AG04450 (cell line): ENCODE measurements around the gene VAC14. TPM values are rescaled to one million over a fixed set of nuclear protein-coding genes. Genes with fewer than 3 reads are reported as not detected.

Experiments used
- CTCF ChIA-PET: fragments of 300-600, 350-600 bp; formaldehyde crosslinking; extraction: SDS; loops from one replicate; lab custom pipeline; 2022; ENCODE audit warnings: antibody characterized with exemption, inconsistent platforms; lab: Charles Lee
- POLR2A ChIA-PET: fragments of 350-600 bp; formaldehyde crosslinking; extraction: SDS; loops from one replicate; lab custom pipeline; 2021; ENCODE audit warnings: antibody characterized with exemption, inconsistent platforms; lab: Yijun Ruan, JAX
- DNase-seq: peaks from one replicate; pipeline ENCODE4 v3.0.0-alpha.2; 2011; ENCODE audit warnings: low read depth, low spot score
- H3K27ac ChIP-seq: one replicate; pipeline ENCODE4 v1.5.1; 2012; ENCODE audit warnings: low read depth, low read length, control low read depth
- H3K27me3 ChIP-seq: one replicate; pipeline ENCODE4 v1.6.0; 2012; ENCODE audit warnings: low read length; ENCODE audit not compliant: control insufficient read depth, insufficient read depth
- H3K4me3 ChIP-seq: 2 replicates; pipeline ENCODE4 v1.5.1; 2011; ENCODE audit warnings: mild to moderate bottlenecking, low read depth, low read length, control low read depth
- H3K9me3 ChIP-seq: 2 replicates; pipeline ENCODE4 v1.5.1; 2012; ENCODE audit warnings: low read length; ENCODE audit not compliant: control insufficient read depth, insufficient read depth
- CTCF ChIP-seq: IDR thresholded peaks from 2 replicates; pipeline ENCODE4 v1.5.1; 2011; ENCODE audit warnings: low read depth, low read length, control low read depth, inconsistent platforms
- polyA plus RNA-seq: library from polyadenylated mRNA; depleted of rRNA; stranded (reverse); fragments of >200 nt; gene quantifications from 2 replicates; pipeline ENCODE4 v1.2.3, GENCODE V29; 2011

VAC14 gene
- polyA plus RNA-seq, 1 experiment: 30.2 TPM

DNA sequence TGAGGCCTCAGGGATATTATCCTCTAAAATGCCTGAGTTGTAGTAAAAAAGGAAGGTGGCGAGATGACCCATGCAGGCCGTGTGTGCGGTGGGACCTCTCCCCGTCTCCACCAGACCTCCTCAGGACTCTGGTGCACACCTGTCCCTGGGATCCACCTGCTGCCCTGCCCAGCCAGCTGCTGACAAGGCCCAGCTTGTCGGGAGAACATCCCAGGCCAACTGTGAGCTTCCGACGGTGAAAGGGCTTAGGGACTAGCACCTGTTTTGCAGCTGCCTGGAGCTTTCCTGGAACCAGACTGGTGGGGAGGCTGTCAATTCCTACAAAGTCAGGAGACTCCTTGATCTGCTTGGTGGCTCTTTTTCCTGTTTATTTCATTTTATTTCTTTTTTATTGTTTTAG is 143.0 kb downstream of the VAC14 start:
- no peak overlapping the region for H3K27ac ChIP-seq
- DNase-seq: no peak
- ChIA-PET POLR2A (no interaction called here), CTCF (no interaction called here)
- no peaks in the 10 kb centered on the region; the same call in 1 of the 2 replicates for H3K9me3 ChIP-seq
- H3K4me3 ChIP-seq: no peak overlapping the region
- no peak for TF ChIP-seq CTCF
- H3K27me3 ChIP-seq: no peaks in the 10 kb centered on the region

DNA sequence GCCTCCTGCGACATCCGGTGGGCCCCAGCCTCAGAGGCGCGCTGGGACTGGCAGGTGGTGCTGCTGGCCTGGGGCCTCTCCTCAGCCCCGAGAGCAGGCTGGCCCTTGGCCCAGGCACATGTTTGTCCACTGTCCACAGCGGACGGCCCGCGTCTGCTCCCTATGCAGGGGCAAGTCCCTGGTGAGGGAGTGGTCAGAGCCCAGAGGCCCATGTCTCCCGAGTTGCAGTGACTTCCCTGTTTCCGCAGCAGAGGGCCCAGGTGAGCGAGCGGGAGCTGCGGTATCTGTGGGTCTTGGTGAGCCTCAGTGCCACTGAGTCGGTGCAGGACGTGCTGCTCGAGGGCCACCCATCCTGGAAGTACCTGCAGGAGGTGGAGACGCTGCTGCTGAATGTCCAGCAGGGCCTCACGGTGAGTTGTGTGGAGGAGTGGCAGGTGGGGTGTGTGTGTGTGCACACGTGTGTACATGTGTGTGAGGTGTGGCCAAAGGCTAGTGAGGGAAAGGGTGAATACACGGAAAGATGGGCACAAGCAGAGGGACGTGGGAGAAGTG is 144.2 kb downstream of the VAC14 start:
- ChIA-PET CTCF (no interaction called here), POLR2A (no interaction called here)
- Histone ChIP-seq H3K27ac (no peak overlapping the region), H3K4me3 (no peak overlapping the region), H3K27me3 (no peaks in the 10 kb centered on the region), H3K9me3 (no peaks in the 10 kb centered on the region; the same call in 1 of the 2 replicates)
- TF ChIP-seq CTCF: no peak
- DNase-seq: no peak

DNA sequence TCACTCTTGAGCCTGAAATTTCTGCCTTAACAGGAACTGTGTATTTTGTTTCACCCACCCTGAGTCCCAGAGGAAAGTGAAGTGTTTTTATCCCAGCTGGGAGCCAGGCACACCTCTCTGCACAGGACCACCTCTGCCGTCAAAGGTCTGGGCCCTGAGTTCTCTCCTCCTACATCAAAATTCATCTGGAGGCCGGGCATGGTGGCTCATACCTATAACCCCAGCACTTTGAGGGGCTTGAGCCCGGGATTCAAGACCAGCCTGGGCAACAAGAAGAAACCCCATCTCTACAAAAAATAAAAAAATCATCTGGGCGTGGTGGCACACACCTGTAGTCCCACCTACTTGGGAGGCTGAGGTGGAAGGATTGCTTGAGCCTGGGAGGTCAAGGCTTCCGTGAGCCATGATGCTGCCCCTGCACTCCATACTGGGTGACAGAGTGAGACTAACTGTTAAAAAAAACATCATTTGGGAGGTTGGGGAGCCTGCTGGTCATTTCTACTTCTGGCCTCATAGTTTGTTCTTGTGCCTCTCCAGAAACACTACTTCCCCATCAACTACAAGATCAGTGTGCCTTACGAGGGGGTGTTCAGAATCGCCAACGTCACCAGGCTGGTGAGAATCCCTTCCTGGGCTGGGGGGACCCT is 144.8 kb downstream of the VAC14 start:
- ChIA-PET POLR2A (no interaction called here), CTCF (interaction anchor here (2.3 to 5.9 kb wide), 4 partner anchors 103 to 286 kb away, joined by 11 to 58 read pairs (median 16); no protein-coding TSS in a partner anchor)
- no peak for TF ChIP-seq CTCF
- no peak for DNase-seq
- no peak overlapping the region for H3K4me3 ChIP-seq
- no peaks in the 10 kb centered on the region for H3K27me3 ChIP-seq
- H3K9me3 ChIP-seq: no peaks in the 10 kb centered on the region
- H3K27ac ChIP-seq: no peak overlapping the region

DNA sequence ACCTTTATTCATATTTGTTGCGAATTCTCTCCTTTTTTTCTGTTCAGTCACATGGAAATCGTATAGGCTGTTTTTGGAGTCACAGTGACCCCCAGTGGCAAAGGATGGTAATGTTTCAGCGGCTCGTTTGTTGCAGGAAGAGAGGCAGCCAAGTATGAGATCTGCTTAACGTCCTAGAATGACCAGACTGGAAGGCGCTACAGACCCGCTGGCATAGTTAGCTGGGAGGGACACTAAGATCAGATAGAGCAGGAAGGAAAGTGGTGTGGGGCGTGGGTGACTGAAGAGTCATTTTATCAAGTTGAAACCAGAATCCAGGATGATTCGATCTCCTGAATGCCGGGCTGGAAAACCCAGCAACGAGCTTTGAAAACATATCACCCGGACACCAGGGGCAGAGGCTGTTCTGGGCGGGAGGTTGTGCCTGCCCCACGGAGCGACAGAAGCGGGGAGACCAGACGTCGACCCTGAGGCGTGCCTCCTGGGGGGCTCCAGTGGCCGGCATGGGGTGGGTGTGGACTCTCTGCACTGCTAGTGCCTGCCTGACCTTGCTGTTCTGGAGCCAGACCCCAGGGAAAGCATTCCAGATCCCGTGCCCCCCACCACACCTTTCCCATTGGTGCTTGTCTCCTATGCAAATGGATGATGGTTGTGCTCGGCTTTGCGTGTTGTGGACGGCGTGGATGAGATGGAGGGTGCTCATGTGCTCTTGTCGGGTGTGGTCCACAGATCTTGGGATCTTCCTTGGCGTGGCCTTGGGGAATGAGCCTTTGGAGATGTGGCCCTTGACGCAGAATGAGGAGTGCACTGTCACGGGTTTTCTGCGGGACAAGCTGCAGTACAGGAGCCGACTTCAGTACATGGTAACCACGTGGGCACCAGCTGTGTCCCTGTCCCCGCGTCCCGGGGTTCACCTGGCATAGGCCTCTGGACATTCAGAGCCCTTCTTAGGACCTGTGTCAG is 146.9 kb downstream of the VAC14 start:
- Histone ChIP-seq H3K4me3 (peak overlapping the region; percentile 41), H3K27me3 (no peaks in the 10 kb centered on the region), H3K27ac (no peak overlapping the region), H3K9me3 (no peaks in the 10 kb centered on the region)
- ChIA-PET CTCF (interaction anchor here (0.6 to 5.9 kb wide), 40 partner anchors 8 to 1127 kb away, joined by 3 to 58 read pairs (median 4); partner anchors contain the start of gene COG4), POLR2A (interaction anchor here (0.7 to 1.6 kb wide), 4 partner anchors 80 to 307 kb away, joined by 3 read pairs; partner anchors contain the start of gene DDX19A)
- peak; percentile 93 for TF ChIP-seq CTCF
- peak; percentile 54 for DNase-seq
